ENCODE results near the gene HEPACAM.

Gene HEPACAM

DNA sequence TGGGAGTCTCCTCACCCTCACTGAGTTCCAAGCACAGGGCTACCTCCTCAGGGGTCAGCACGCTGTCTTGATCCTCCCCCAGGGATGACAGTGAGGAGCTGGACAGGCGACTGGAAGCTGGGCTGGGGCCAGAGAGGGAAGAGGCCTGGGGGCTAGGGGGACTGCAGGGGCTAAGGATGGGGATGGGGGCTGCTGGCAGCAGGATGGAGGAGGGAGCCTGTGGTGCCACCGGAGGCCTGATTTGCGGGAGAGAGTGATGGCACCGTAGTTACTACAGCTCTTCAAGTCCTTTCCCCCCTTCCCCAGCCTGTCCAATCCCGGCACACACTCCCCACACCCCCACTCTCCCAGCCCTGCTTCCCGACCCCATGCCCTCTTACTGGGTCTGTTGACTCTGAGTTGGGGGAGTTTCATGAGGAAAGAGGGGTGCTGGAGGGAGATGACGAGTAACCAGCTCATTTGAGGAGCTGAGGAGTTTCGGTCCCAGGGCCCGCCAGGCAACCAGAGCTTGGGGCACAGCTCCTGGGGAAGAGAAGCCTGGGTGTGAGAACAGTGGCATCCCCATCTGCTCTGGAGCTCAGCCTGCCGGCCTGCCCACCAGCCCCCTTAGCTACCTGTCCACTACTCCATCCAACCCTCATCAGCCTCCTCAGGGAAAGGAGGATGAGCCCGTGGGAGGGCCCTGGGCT, 48.7 kb downstream of the HEPACAM start:
- DNase-seq (ENCODE audit: low read depth in 2 of 3, low spot score in 2 of 3) = no peak

DNA sequence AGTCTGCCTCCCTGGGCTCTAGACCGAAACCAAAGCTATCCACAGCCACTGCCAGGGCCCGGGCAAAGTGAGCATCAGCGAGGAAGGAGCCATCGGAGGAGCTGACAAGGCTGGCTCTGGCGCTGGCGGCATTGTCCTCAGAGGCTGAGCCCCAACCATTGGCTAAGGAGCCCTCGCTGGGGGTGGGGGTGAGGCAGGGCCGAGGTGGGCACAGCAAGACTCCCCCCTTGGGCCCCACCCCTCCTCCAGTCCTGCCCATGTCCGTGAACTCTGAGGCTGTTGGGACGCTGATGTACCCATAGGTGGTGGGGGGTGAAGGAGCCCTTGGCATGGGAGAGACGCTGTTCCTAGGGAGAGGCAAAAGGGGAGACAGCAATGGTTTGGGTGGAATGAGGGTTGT, 49.4 kb downstream of the HEPACAM start:
- DNase-seq (ENCODE audit: low read depth in 2 of 3, low spot score in 2 of 3) = no peak

DNA sequence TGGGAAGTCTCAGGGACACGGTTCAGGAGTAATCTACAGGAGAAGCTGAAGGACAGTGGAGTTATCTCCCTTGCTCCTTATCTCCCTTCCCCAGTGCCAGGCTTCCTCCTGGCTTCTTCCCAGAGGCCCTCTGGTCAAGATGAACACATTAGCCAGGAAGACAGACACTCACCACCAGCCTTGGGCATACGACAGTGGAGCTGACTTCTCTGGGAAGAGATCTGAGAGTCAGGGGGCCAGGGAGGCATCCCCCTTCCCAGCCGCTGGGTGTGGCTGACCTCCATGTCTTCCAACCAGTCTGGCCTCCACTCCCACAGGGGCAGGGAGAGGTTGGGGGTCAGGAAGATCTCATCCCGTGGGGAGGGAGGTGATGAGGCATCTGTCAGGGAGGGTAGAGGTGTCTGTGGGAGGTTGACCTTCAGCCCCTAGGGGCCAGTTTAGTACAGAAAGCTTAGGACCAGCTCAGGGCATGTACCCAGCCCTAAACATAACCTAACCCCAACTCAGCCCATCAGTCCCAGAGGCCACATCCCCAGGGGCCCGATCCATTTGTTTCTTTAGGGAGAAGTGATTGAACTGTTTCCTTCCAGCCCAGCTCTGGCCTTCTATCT, 50.9 kb downstream of the HEPACAM start:
- DNase-seq (ENCODE audit: low read depth in 2 of 3, low spot score in 2 of 3) = no peak

DNA sequence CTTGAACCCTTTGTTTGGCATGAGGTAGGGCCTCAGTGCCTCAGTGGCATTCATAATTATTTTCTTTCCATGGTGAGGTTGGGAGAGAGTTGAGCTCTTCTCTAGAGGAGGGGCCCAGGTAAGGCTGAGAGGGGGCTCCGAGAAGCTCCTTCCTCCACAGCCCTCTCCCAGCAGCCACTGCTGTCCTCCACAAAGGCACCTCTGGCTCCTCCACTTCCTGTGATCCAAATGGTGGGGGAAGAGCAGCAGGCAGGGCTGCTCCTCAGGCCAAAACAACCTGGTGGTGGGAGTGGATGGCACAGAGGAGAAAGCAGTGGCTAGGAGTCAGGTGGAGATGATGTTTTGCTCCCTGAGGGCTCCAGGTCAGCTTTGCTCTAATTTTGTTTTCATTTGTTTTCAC, 51.5 kb downstream of the HEPACAM start:
- no peak for DNase-seq (ENCODE audit: low read depth in 2 of 3, low spot score in 2 of 3)

DNA sequence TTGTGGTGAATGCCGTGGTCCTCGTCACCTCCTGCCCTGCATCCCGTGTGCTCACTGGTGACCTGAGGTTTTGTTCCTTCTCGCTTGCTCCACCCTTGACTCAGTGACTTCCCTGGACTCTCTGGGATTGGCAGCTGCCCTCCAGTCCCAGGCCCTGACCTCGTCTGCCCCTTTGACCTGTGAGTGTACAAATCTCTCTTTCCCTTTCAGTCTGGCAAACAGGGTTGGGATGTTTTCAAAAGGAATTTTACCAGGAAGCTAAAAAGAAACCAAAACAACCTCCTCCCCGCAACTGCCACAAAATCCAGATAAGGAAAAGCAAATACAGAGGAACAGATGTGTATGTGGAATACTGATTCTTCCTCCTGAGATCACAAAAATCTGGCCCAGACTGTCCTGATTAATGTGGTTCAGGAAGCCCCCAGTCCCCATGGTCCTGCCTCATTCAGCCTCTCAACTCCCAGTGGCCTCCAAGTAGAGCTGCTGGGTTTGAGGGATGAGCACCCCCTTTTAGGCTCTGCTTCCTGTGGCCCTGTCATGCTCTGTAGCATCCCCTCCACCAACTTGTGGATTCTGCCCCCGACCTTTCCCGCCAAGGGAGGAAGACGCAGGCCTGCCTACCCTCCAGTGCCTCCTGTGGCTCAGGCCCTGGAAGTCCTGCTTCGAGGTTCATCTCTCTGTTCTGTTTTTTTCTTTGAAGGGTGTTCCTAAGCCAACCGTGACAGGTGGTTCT, 53.3 kb downstream of the HEPACAM start:
- DNase-seq (ENCODE audit: low read depth in 2 of 3, low spot score in 2 of 3) = no peak

DNA sequence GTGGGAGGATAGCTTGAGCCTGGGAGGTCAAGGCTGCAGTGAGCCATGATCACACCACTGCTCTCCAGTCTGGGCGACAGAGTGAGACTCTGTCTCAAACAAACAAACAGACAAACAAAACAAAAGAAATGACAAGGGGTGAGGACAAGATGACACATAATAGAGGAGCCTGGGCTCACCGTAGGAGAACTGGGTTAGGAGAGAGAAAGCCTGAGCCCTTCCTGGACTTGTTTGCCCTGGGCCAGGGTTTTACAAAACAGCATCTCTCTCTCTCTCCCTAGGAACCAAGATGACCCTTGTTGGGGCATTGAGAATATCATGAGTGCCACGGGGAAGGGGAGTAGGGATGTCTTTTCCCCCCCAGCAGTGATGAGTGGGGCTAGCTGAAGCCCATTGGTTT, 54.9 kb downstream of the HEPACAM start:
- DNase-seq (ENCODE audit: low read depth in 2 of 3, low spot score in 2 of 3) = no peak

DNA sequence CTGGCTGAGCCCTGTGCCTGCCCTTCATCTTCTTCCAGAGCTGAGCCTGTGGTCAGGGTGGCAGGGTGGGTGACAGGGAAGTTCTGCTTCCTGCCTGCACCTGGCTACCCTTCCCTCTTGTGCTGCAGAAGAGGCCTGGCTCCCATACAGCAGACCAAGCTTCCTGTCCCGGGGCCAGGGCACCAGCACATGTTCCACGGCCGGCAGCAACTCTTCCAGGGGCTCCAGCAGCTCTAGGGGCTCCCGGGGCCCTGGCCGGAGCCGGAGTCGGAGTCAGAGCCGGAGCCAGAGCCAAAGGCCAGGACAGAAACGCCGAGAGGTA, 55.6 kb downstream of the HEPACAM start:
- no peak for DNase-seq (ENCODE audit: low read depth in 2 of 3, low spot score in 2 of 3)

DNA sequence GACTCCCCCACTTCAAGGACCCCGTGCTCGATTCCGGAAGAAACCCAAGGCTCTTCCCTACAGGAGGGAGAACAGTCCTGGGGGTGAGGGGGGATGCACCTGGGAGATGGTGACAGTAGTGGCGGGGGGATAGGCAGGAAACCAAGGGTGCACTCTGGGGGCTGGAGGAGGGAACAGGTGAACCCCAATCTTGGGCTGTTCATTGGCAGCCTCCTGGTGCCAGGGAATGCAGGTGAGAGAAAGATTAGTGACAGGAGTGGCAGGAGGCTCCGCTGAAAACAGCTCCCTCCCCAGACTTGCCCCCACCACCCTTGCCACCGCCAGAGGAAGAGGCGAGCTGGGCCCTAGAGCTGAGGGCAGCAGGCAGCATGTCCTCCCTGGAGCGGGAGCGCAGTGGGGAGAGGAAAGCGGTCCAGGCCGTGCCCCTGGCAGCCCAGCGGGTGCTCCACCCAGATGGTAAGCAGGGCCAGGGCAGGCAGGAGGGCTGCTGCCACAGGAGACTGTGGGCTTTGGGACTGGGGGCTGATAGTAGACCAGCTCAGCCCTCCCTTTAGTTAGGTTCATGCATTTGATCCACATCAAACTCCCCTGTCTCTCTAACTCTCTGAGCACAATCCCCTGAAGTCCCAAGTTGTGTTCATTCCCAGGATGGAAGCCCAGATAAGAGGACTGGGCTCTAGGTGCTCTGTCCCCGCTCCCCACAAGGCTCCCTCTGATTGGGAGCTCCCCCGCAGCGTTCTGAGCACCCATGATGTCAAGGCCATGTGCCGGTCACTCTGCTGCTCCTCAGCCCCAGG, 56.2 kb downstream of the HEPACAM start:
- DNase-seq (ENCODE audit: low read depth in 2 of 3, low spot score in 2 of 3) = no peak

DNA sequence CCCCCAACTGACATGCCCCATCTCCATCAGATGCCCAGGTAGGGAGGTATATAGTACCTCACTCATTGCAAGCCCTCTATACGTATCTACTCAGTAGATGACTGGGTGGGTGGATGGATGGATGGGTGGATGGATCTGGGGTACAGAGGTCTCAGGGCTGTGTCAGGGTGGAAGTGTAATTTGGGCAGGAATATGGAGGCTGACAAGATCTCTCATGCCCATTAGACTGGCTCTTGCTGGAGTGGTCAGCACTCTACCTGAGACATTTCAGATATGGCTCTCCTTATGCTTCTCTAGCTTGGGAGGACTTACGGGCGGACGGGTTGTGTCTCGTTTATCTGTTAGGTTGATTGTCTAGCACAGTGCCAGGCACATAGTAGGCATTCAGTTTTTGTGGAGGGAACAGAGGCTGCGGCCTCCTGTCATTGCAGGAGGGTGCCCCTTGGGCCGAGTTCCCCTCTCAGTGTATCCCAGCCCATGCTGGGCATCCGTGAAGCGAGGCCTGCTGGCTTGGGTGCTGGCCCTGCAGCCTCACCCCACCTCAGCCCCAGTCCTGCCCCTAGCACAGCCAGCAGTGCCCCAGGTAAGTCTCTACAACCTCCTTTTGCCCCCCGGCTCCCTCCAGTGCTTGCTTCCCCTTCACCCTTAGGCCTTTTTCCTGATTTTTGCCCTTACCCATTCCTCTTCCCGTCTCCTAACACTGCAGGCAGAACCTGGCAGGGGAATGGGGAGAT, 56.9 kb downstream of the HEPACAM start:
- DNase-seq (ENCODE audit: low read depth in 2 of 3, low spot score in 2 of 3) = no peak

DNA sequence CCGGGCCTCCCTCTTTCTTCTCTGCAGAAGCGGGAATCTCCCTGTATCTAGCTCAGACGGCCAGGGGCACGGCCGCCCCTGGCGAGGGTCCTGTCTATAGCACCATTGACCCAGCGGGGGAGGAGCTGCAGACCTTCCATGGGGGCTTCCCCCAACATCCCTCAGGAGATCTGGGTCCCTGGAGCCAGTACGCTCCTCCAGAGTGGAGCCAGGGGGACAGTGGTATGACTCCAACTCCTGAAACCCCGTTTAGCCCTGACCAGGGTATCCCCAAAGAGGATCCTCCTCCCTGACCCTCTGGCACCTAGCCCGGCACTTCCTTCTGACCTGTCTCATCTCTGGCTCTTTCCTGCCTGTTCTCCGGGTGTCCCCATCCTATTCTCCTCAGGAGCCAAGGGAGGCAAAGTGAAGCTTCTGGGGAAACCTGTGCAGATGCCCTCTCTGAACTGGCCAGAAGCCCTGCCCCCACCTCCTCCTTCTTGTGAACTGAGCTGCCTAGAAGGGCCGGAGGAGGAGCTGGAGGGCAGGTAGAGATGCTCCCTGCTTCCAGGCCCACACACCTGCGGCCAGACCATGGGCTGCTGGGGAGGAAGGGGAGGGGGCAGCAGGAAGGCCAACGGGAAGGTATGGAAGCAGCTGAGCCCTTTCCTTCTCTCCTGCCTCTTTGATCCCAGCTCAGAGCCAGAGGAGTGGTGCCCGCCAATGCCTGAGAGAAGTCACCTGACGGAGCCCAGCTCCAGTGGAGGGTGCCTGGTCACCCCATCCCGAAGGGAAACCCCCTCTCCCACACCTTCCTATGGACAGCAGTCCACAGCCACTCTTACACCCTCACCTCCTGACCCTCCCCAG, 57.7 kb downstream of the HEPACAM start:
- DNase-seq (ENCODE audit: low read depth in 2 of 3, low spot score in 2 of 3) = no peak

DNA sequence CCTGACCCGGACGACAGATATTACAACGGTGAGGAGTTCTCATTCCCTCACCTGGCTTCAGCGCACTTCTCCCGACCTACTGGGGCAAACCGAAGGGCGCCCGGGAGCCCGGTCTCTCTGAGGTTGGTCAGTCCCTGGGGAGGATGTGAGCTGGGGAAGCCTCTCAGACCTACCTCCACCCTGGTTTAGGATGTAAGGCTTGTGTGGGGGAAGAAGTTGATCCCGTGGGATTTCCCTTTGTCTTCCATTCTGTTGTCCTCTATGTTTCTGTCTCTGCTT, 58.3 kb downstream of the HEPACAM start:
- no peak for DNase-seq (ENCODE audit: low read depth in 2 of 3, low spot score in 2 of 3)

DNA sequence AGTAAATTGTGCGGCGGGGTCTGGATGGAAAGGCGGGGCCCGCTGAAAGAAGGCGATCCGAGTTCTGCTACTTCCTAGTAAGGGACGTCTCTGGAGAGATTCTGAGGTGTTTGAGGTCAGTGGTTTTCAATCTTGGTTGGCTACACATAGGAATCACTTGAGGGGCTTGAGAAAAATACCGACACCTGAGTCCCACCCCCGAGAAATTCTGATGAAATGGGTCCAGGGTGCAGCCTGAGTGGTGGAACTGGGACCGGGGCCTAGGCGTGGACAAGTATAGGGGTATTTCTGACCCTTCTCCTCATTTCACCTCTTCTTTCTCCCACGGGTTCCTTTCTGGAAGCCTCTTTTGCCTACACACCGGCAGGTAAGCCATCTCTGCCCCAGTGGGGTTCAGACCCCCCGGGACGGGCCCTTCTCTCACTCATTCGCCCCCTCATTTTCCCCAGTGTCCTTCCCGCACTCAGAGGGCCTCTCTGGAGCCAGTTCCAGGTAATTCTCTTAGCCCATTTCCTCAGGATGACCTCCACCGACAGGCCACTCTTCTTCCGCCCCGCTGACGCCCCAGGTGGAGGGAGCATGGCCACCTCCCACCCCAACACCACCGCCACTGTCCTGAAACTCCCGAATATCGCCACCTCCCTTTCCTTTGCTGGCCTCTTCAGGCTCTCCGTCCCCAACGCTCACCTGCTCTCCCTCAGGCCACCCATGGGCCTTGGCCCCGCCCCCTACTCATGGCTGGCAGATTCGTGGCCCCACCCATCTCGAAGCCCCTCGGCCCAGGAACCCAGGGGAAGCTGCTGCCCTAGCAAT, 58.8 kb downstream of the HEPACAM start:
- DNase-seq (ENCODE audit: low read depth in 2 of 3, low spot score in 2 of 3) = no peak

DNA sequence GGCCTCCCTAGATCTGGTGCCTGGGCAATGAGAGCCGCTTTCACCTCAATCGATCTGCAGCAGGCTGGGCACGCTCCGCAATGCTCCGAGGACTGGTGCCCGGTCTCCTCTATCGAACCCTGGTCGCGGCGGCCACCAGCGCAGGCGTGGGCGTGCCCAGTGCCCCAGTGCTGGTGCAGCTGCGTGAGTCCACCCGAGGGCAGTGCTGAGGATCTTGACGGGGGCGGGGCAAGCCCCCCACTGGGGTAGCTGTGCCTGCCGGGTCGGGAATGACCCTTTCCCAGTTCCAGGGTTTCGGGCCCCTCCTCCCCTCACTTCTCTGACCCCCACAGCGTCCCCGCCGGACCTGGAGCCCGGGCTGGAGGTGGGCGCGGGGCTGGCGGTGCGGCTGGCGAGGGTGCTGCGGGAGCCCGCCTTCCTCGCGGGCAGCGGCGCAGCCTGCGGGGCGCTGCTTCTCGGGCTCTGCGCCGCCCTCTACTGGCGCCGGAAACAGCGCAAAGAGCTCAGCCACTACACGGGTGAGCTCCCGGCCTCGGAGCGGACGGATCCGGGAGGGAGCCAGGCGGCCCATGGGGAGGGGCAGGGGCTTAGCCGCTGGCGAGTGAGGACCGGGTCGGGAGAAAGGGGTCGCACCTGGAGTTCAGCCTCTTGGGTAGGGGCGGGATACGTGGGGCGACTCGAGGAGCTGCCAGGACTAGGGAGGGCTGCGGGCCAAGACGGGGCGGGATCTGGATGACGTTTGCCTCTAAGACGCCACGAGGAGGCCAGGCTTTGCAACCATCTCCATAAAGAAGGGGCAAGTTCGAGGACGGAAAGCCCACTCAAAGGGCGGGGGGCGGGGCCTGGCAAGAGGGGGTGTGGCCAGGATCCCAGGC, 59.7 kb downstream of the HEPACAM start:
- DNase-seq (ENCODE audit: low read depth in 2 of 3, low spot score in 2 of 3) = peak; percentile 60 to 67 (median 64)

DNA sequence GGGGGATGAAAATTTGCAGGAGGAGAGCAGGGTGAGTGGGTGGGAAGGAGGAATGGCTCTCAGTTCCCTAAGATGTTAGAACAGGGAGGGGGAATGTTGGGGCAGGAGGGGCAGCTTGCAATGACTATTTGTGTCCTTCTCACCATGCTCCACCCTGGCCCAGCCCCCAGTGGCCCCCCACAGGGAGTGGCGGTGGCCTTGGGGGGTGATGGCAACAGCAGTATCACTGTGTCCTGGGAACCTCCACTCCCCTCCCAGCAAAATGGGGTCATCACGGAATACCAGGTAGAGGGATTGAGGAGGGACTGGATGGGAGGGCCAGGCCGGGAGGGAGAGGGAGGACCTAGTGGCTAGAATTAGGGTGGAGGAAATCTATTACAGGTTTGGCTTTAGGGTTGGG, 60.4 kb downstream of the HEPACAM start:
- no peak for DNase-seq (ENCODE audit: low read depth in 2 of 3, low spot score in 2 of 3)

DNA sequence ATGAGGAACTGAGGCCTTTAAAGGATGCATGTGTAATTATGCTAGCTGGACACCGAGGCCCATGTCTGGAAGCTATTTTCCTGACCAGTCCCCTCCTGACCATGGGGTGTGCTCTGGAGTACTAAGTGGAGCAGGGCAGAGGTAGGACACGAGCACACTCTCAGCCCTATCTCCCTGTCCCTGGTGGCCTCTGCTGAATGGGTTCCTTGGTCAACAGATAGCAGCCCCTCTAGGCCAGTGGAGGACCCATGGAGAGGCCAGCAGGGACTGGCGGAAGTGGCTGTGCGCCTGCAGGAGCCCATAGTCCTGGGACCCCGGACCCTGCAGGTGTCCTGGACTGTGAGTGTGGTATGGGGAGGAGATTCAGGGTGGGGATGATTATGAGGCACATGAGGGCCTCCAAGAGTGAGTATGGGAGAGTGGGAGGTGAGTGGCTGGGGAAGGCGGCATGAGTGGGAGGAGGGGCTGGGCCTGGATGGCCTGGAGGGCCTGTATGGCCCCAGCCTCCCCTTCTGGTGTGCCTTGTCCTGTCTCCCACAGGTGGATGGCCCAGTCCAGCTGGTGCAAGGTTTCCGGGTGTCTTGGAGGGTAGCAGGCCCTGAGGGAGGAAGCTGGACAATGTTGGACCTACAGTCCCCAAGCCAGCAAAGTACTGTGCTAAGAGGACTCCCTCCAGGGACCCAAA, 61.1 kb downstream of the HEPACAM start:
- no peak for DNase-seq (ENCODE audit: low read depth in 2 of 3, low spot score in 2 of 3)

DNA sequence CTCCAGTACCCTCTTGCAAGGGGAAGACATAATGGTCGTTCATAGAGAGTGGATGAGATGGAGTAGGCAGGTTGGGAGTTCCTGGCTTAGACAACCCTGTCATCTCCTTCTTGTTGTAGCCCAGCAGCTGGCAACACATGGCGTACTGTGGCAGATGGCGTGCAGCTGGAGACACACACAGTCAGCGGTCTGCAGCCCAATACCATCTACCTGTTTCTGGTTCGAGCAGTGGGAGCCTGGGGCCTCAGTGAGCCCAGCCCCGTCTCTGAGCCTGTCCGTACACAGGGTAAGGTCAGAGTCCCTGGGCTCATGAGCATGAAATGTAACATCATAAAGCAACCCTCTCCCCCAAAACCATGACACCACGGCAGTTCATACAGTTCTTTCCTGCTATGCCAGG, 61.9 kb downstream of the HEPACAM start:
- DNase-seq (ENCODE audit: low read depth in 2 of 3, low spot score in 2 of 3) = no peak

DNA sequence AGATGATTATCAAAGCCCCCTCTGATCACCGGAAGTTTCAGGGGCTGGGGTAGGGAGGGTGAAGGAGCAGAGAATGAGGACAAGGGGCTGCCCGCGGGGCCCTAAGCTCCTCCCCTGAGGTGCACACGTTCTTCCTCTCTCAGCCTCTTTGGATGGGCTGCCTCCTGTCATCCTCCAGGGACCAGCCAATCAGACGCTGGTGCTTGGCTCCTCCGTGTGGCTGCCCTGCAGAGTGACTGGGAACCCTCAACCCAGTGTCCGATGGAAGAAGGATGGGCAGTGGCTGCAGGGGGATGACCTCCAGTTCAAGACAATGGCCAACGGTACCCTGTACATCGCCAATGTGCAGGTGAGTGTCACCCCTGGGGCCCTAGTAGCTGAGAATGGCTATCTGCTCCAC, 63.1 kb downstream of the HEPACAM start:
- no peak for DNase-seq (ENCODE audit: low read depth in 2 of 3, low spot score in 2 of 3)

DNA sequence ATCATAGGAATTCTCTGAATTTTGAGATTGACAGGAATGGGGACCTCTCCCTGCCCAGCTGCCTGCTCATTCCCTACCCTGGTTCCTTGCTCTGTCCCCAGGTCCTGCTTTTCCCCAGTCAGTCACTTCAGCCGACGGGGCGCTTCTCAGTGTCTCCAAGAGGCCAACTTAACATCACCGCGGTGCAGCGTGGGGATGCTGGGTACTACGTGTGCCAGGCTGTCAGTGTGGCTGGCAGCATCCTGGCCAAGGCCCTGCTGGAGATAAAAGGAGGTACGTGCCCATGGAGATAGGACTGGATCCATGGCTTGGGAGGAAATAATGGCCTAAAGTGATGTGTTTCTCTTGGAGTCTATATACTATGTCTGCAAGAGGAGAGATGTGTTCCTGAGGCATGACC, 63.6 kb downstream of the HEPACAM start:
- no peak for DNase-seq (ENCODE audit: low read depth in 2 of 3, low spot score in 2 of 3)

All from activated CD8-positive, alpha-beta memory T cell treated with anti-CD3 and anti-CD28 coated beads for 48 hours (primary cell).